Epithelial cell of esophagus (primary cell): ENCODE results near the gene NPFFR1.
"Not testable (repeated sequence)": the region's sequence is repeated elsewhere in the genome, so short reads cannot be mapped to it uniquely, and the experiment has no call there.

Experiments used
- DNase-seq: peaks from one replicate; pipeline ENCODE4 v3.0.0; 2010; ENCODE audit warnings: low read depth
- H3K4me3 ChIP-seq: 2 replicates; pipeline ENCODE4 v1.5.1; 2011; ENCODE audit warnings: mild to moderate bottlenecking, low read length, control low read depth
- TF ChIP-seq, protein P1 (sequence below): IDR thresholded peaks from 2 replicates; pipeline ENCODE4 v1.5.1; 2011; ENCODE audit warnings: low read depth, mild to moderate bottlenecking, low read length, control low read depth, inconsistent platforms; ENCODE audit not compliant: insufficient read depth; ENCODE audit errors: missing control alignments

Gene NPFFR1

GRCh38 chr10:70250961-70251680, 32.7 kb downstream of the NPFFR1 start:
- TF ChIP-seq, protein P1, sequence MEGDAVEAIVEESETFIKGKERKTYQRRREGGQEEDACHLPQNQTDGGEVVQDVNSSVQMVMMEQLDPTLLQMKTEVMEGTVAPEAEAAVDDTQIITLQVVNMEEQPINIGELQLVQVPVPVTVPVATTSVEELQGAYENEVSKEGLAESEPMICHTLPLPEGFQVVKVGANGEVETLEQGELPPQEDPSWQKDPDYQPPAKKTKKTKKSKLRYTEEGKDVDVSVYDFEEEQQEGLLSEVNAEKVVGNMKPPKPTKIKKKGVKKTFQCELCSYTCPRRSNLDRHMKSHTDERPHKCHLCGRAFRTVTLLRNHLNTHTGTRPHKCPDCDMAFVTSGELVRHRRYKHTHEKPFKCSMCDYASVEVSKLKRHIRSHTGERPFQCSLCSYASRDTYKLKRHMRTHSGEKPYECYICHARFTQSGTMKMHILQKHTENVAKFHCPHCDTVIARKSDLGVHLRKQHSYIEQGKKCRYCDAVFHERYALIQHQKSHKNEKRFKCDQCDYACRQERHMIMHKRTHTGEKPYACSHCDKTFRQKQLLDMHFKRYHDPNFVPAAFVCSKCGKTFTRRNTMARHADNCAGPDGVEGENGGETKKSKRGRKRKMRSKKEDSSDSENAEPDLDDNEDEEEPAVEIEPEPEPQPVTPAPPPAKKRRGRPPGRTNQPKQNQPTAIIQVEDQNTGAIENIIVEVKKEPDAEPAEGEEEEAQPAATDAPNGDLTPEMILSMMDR: no peak
- DNase-seq: no peak
- no peak overlapping the region for H3K4me3 ChIP-seq

GRCh38 chr10:70247360-70247759, 36.4 kb downstream of the NPFFR1 start:
- TF ChIP-seq, protein P1: no peak
- no peak for DNase-seq

GRCh38 chr10:70241081-70241480, 42.7 kb downstream of the NPFFR1 start:
- TF ChIP-seq, protein P1: no peak
- H3K4me3 ChIP-seq: no peak overlapping the region
- DNase-seq: no peak

More at GRCh38 chr10:70247360-70247759, 36.4 kb downstream of the NPFFR1 start:
- no peak overlapping the region for H3K4me3 ChIP-seq

DNA sequence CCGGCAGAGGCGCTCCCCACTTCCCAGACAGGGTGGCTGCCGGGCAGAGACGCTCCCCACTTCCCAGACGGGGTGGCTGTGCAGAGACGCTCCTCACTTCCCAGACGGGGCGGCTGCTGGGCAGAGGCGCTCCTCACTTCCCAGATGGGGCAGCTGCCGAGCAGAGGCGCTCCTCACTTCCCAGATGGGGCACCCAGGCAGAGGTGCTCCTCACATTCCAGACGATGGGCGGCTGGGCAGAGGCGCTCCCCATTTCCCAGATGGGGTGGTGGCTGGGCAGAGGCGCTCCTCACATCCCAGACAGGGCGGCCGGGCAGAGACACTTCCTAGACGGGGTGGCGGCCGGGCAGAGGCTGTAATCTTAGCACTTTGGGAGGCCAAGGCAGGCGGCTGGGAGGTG, 43.8 kb downstream of the NPFFR1 start:
- not testable (repeated sequence) for H3K4me3 ChIP-seq, DNase-seq

- not testable (repeated sequence) for H3K4me3 ChIP-seq, DNase-seq
Observed at GRCh38 chr10:70239077-70239976, 44.5 kb downstream of the NPFFR1 start.

DNA sequence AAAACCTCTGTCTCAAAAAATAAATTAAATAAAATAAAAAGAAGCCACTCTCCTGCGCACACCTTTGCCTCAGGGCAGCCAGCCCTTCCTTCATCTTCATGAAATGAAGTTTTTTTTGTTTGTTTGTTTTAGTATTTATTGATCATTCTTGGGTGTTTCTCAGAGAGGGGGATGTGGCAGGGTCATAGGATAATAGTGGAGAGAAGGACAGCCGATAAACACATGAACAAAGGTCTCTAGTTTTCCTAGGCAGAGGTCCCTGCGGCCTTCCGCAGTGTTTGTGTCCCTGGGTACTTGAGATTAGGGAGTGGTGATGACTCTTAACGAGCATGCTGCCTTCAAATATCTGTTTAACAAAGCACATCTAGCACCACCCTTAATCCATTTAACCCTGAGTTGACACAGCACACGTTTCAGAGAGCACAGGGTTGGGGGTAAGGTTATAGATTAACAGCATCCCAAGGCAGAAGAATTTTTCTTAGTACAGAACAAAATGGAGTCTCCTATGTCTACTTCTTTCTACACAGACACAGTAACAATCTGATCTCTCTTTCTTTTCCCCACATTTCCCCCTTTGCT, 45.8 kb downstream of the NPFFR1 start:
- DNase-seq, H3K4me3 ChIP-seq: not testable (repeated sequence)

DNA sequence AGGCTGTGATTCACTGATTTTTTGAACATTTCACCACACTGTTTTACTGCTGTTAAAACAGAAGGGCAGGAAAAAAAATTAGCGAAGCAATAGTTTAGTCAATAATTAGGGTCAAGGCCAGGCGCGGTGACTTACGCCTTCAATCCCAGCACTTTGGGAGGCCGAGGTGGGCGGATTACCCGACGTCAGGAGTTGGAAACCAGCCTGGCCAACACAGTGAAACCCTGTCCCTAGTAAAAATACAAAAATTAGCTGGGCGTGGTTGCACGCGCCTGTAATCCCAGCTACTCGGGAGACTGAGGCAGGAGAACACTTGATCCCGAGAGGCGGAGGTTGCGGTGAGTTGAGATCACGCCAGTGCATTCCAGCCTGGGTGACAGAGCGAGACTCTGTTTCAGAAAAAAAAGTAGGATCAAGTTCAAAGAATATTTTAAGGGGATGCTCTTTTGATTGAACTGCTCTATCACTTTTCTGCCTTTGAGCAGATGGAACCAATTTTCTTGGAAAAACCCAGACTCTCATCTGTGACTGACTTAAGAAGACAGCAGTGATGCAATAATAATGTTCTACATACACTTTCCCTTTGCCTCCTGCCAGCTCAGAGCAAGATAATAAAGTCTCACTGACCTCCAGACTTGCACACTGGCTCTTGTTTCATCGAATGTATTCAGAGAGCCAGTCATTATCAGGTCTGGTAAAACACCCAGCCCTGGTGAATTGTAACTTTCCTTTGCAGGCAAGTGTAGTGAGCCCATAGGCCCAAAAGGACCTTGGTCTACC, 48.9 kb downstream of the NPFFR1 start:
- no peak overlapping the region for H3K4me3 ChIP-seq
- no peak for DNase-seq
- TF ChIP-seq, protein P1: no peak

- H3K4me3 ChIP-seq: peak overlapping the region; percentile 65
- no peak for DNase-seq
- TF ChIP-seq, protein P1: no peak
Observed at GRCh38 chr10:70233939-70234300, 49.9 kb downstream of the NPFFR1 start.
